Esophagus (tissue), 2 donors: ENCODE results near the gene KSR1. TPM values are rescaled to one million over a fixed set of nuclear protein-coding genes. Genes with fewer than 3 reads are reported as not detected.

Experiments
- H3K27ac ChIP-seq, 2 donors: one replicate each; pipeline ENCODE4 v1.5.1; 2013; ENCODE audit warnings: low read depth in 2 of 2, mild to moderate bottlenecking in 2 of 2, inconsistent platforms in 1 of 2, low read length in 1 of 2, moderate library complexity in 1 of 2
- H3K27me3 ChIP-seq, 2 donors: one replicate each; pipeline ENCODE4 v1.6.1; 2013; ENCODE audit warnings: low read length in 2 of 2, control low read depth in 1 of 2, mild to moderate bottlenecking in 1 of 2; ENCODE audit not compliant: insufficient read depth in 2 of 2, control insufficient read depth in 1 of 2
- H3K36me3 ChIP-seq, 2 donors: one replicate each; pipeline ENCODE4 v1.6.1; 2013; ENCODE audit warnings: low read length in 1 of 2; ENCODE audit not compliant: control insufficient read depth in 2 of 2, insufficient read depth in 2 of 2
- H3K4me1 ChIP-seq, 2 donors: one replicate each; pipeline ENCODE4 v1.6.1; 2013; ENCODE audit warnings: low read length in 1 of 2; ENCODE audit not compliant: control insufficient read depth in 2 of 2, insufficient read depth in 2 of 2
- H3K4me3 ChIP-seq, 2 donors: one replicate each; pipeline ENCODE4 v1.5.1; 2013; ENCODE audit warnings: low read length in 2 of 2, mild to moderate bottlenecking in 2 of 2, low read depth in 1 of 2, moderate library complexity in 1 of 2
- H3K9me3 ChIP-seq, 2 donors: one replicate each; pipeline ENCODE4 v1.6.1; 2013; ENCODE audit warnings: mild to moderate bottlenecking in 2 of 2, low read depth in 1 of 2, low read length in 1 of 2, moderate library complexity in 1 of 2; ENCODE audit not compliant: control insufficient read depth in 2 of 2, insufficient read depth in 1 of 2
- WGBS, 2 donors: extraction: QIAGEN DNeasy Blood & Tissue Kit; methylation state at CpG; one replicate each; pipeline ENCODE4 v1.1.7; 2013; 5-methylcytosine and 5-hydroxymethylcytosine counted together
- polyA plus RNA-seq, 2 donors: library from polyadenylated mRNA; stranded (reverse); fragments of 200-250 nt; gene quantifications; one replicate each; pipeline ENCODE4 v1.2.3, GENCODE V29; 2013
- donor health status: healthy with polysubstance abuse.
- donor health status: Bipolar disorder and iron deficiency.

KSR1 gene
- polyA plus RNA-seq, 2 donors: 35.3 to 52.4 TPM

- 85 to 86% methylated on average over 9 of the region's 9 CpGs for WGBS, 2 donors
- H3K9me3 ChIP-seq: no peaks in the 10 kb centered on the region
- H3K4me3 ChIP-seq: no peak overlapping the region
- peaks cover 9 to 30% of the 10 kb centered on the region in 2 donors for H3K4me1 ChIP-seq
- H3K27me3 ChIP-seq: no peaks in the 10 kb centered on the region
- peaks cover 0 to 2% of the 10 kb centered on the region in 2 donors for H3K36me3 ChIP-seq
- no peak overlapping the region for H3K27ac ChIP-seq
These were observed 87.7 kb downstream of the KSR1 start for GRCh38 chr17:27543958-27544349.

GRCh38 chr17:27544350-27545131 lies 88.3 kb downstream of the KSR1 start:
- H3K4me3 ChIP-seq: no peak overlapping the region
- peaks cover 0 to 2% of the 10 kb centered on the region in 2 donors for H3K36me3 ChIP-seq
- H3K27me3 ChIP-seq: no peaks in the 10 kb centered on the region
- H3K9me3 ChIP-seq: no peaks in the 10 kb centered on the region
- H3K4me1 ChIP-seq: peaks cover 9 to 30% of the 10 kb centered on the region in 2 donors
- 71 to 75% methylated on average over 10 of the region's 10 CpGs for WGBS, 2 donors
- no peak overlapping the region for H3K27ac ChIP-seq

- Histone ChIP-seq H3K4me1 (peaks cover 7 to 22% of the 10 kb centered on the region in 2 donors), H3K27ac (no peak overlapping the region), H3K36me3 (peaks cover 0 to 4% of the 10 kb centered on the region in 2 donors), H3K9me3 (no peaks in the 10 kb centered on the region), H3K4me3 (no peak overlapping the region), H3K27me3 (no peaks in the 10 kb centered on the region)
- WGBS, 2 donors: 71 to 88% methylated on average over 8 of the region's 8 CpGs
These were observed 89.4 kb downstream of the KSR1 start for GRCh38 chr17:27545562-27546229.

- Histone ChIP-seq H3K9me3 (no peaks in the 10 kb centered on the region), H3K27me3 (no peaks in the 10 kb centered on the region), H3K4me1 (peaks cover 8 to 14% of the 10 kb centered on the region in 2 donors)
These were observed 90.5 kb downstream of the KSR1 start for GRCh38 chr17:27546624-27547300.

GRCh38 chr17:27547301-27547683 lies 91.0 kb downstream of the KSR1 start:
- 56 to 75% methylated on average over 4 of the region's 4 CpGs for WGBS, 2 donors
- Histone ChIP-seq H3K9me3 (no peaks in the 10 kb centered on the region), H3K4me1 (peaks cover 8 to 12% of the 10 kb centered on the region in 2 donors), H3K4me3 (no peak overlapping the region), H3K36me3 (peaks cover 0 to 13% of the 10 kb centered on the region in 2 donors), H3K27ac (no peak overlapping the region), H3K27me3 (no peaks in the 10 kb centered on the region)

More at GRCh38 chr17:27546624-27547300, 90.5 kb downstream of the KSR1 start:
- Histone ChIP-seq H3K4me3 (no peak overlapping the region), H3K36me3 (peaks cover 0 to 9% of the 10 kb centered on the region in 2 donors), H3K27ac (no peak overlapping the region)
- WGBS, 2 donors: 83 to 85% methylated on average over 7 of the region's 7 CpGs

GRCh38 chr17:27548369-27548768 lies 92.1 kb downstream of the KSR1 start:
- no peaks in the 10 kb centered on the region for H3K27me3 ChIP-seq
- H3K9me3 ChIP-seq: no peaks in the 10 kb centered on the region
- peaks cover 7 to 10% of the 10 kb centered on the region in 2 donors for H3K4me1 ChIP-seq
- 97 to 98% methylated on average over 7 of the region's 7 CpGs for WGBS, 2 donors
- H3K4me3 ChIP-seq: no peak overlapping the region
- H3K36me3 ChIP-seq: peaks cover 0 to 15% of the 10 kb centered on the region in 2 donors
- no peak overlapping the region for H3K27ac ChIP-seq

- H3K27me3 ChIP-seq: no peaks in the 10 kb centered on the region
- whole genome bisulfite sequencing, 2 donors: 63 to 73% methylated on average over 10 of the region's 10 CpGs
- H3K4me3 ChIP-seq: no peak overlapping the region
- H3K36me3 ChIP-seq: peaks cover 0 to 13% of the 10 kb centered on the region in 2 donors
- no peaks in the 10 kb centered on the region for H3K9me3 ChIP-seq
- no peak overlapping the region for H3K27ac ChIP-seq
- H3K4me1 ChIP-seq: peaks cover 4 to 8% of the 10 kb centered on the region in 2 donors
These were observed 93.1 kb downstream of the KSR1 start for GRCh38 chr17:27549251-27549893.

GRCh38 chr17:27550291-27550930 lies 94.2 kb downstream of the KSR1 start:
- H3K27ac ChIP-seq: no peak overlapping the region
- 96 to 98% methylated on average over 13 of the region's 13 CpGs for WGBS, 2 donors
- H3K36me3 ChIP-seq: peaks cover 0 to 13% of the 10 kb centered on the region in 2 donors

More at GRCh38 chr17:27550291-27550930, 94.2 kb downstream of the KSR1 start:
- H3K27me3 ChIP-seq: no peaks in the 10 kb centered on the region
- peaks cover 2 to 8% of the 10 kb centered on the region in 2 donors for H3K4me1 ChIP-seq
- no peaks in the 10 kb centered on the region for H3K9me3 ChIP-seq
- H3K4me3 ChIP-seq: no peak overlapping the region
